Hematopoietic multipotent progenitor cell treated with erythropoietin and hydrocortisone succinate and interleukin-3 and kit ligand, for 15 days (in vitro differentiated cells): ENCODE results near the gene SELENOH.
A peak's percentile ranks its signal among the peaks of the same experiment; 100 is the strongest.

Source experiments
- DNase-seq: peaks from one replicate; pipeline ENCODE4 v3.0.0-alpha.2; 2015; ENCODE audit warnings: low spot score

Gene SELENOH

GRCh38 chr11:57746920-57747319 is 5.6 kb downstream of the SELENOH start:
- no peak for DNase-seq

- DNase-seq = no peak
Observed at GRCh38 chr11:57751176-57751575, 9.9 kb downstream of the SELENOH start.

- DNase-seq = peak; percentile 53
Observed at GRCh38 chr11:57751676-57752253, 10.5 kb downstream of the SELENOH start, which contains the start of gene BTBD18. Gene BTBD18, minus strand, starts transcription at chr11:57751819. Its CDS starts 631 bp downstream, at chr11:57751188.

GRCh38 chr11:57752954-57753353 is 11.7 kb downstream of the SELENOH start:
- DNase-seq = no peak

GRCh38 chr11:57758174-57758573 is 16.9 kb downstream of the SELENOH start:
- DNase-seq = no peak

GRCh38 chr11:57761301-57762234 is 20.3 kb downstream of the SELENOH start, which contains the start of gene CTNND1:
Gene CTNND1, plus strand, starts transcription at chr11:57761802. Its CDS starts 29,677 bp downstream, at chr11:57791479.
- DNase-seq = peak; percentile 60

GRCh38 chr11:57762235-57762861 is 21.1 kb downstream of the SELENOH start:
- DNase-seq = no peak

GRCh38 chr11:57763568-57763967 is 22.3 kb downstream of the SELENOH start:
- no peak for DNase-seq

GRCh38 chr11:57764021-57764420 is 22.7 kb downstream of the SELENOH start:
- DNase-seq = no peak

- DNase-seq = no peak
Observed at GRCh38 chr11:57764566-57764965, 23.3 kb downstream of the SELENOH start.

- DNase-seq = peak; percentile 26
Observed at GRCh38 chr11:57764972-57765371, 23.7 kb downstream of the SELENOH start.

GRCh38 chr11:57770793-57771192 is 29.5 kb downstream of the SELENOH start:
- no peak for DNase-seq

- DNase-seq = no peak
Observed at GRCh38 chr11:57771365-57771764, 30.1 kb downstream of the SELENOH start.

- DNase-seq = no peak
Observed at GRCh38 chr11:57772562-57772961, 31.3 kb downstream of the SELENOH start.

GRCh38 chr11:57773026-57773598 is 31.8 kb downstream of the SELENOH start:
- no peak for DNase-seq

GRCh38 chr11:57775491-57775890 is 34.2 kb downstream of the SELENOH start:
- DNase-seq = no peak

- DNase-seq = no peak
Observed at GRCh38 chr11:57776031-57776521, 34.8 kb downstream of the SELENOH start.

- no peak for DNase-seq
Observed at GRCh38 chr11:57776577-57777210, 35.4 kb downstream of the SELENOH start.

GRCh38 chr11:57777969-57778317 is 36.7 kb downstream of the SELENOH start:
- no peak for DNase-seq

- DNase-seq = no peak
Observed at GRCh38 chr11:57778318-57779037, 37.2 kb downstream of the SELENOH start.

- DNase-seq = no peak
Observed at GRCh38 chr11:57779276-57779675, 38.0 kb downstream of the SELENOH start.
